Measurements from ENCODE around the gene TTF1.

The TTF1 gene

DNA sequence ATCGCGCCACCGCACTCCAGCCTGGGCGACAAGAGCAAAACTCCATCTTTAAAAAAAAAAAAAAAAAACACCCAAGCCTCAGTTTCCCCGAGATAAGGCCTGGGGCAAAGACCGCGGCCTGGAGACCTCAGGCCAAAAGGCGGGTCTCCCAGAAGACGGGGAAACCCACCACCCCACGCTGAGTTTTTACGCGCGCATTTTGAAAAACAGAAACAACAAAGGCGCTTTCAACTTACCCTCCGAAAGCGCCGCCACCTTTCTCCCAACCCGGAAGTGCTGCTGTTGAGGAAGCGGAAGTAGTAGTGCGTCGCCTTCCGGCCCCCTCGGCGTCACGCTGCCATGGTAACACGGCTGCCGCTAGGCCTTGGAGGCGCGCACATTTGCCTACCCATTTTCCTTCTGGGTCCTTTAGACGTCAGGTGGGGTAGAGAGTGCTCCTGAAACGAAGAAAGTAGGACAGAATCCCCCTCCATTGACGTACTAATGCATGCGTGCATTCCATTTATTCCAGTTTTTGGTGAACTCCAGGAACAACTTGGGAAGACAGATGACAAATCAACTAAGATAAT is at the start of gene TTF1:
TSS of gene TTF1 (minus strand) at position 287 of the 569 bp plus-strand sequence. CDS start 4,019 bp downstream, outside the sequence.
- Histone ChIP-seq H3K79me2 (ENCODE audit: insufficient read depth, low read length) (peaks cover 41% of the 10 kb centered on the region), H3K9me2 (replicated peaks; ENCODE audit: low read depth, low read length) (no peaks in the 10 kb centered on the region), H4K20me1 (ENCODE audit: insufficient read depth, low read length, poor library complexity, severe bottlenecking) (peaks cover 30% of the 10 kb centered on the region), H3K4me3 (ENCODE audit: low read length, poor library complexity, severe bottlenecking) (peak within 1 kb of the TSS; percentile 100), H3K36me3 (ENCODE audit: insufficient read depth, low read length) (peaks cover 15% of the 10 kb centered on the region), H2AFZ (ENCODE audit: low read length) (no peak within 1 kb of the TSS), H3K4me1 (ENCODE audit: insufficient read depth, low read length, poor library complexity, severe bottlenecking) (peaks cover 39% of the 10 kb centered on the region), H3F3A (ENCODE audit: low read depth) (peaks cover 9% of the 10 kb centered on the region), H3K27me3 (ENCODE audit: insufficient read depth, low read length, poor library complexity, severe bottlenecking) (peaks cover 7% of the 10 kb centered on the region), H3K9me3 (ENCODE audit: insufficient read depth, low read depth, low read length) (no peaks in the 10 kb centered on the region), H3K9ac (ENCODE audit: low read depth, low read length, poor library complexity, severe bottlenecking) (peak within 1 kb of the TSS; percentile 96), H3K4me2 (ENCODE audit: low read depth, low read length, poor library complexity, severe bottlenecking) (peak within 1 kb of the TSS; percentile 100)
- TF ChIP-seq EZH2phosphoT487 (IDR thresholded peaks at IDR 0.05; ENCODE audit: borderline replicate concordance) (no peak), CTCF (conservative IDR thresholded peaks at IDR 0.05; ENCODE audit: low read length) (no peak)

- no peaks in the 10 kb centered on the region for H4K20me1 ChIP-seq (ENCODE audit: insufficient read depth, low read length, poor library complexity, severe bottlenecking)
- H3K36me3 ChIP-seq (ENCODE audit: insufficient read depth, low read length), result no peaks in the 10 kb centered on the region
- no peaks in the 10 kb centered on the region for H3F3A ChIP-seq (ENCODE audit: low read depth)
- no peaks in the 10 kb centered on the region for H3K4me1 ChIP-seq (ENCODE audit: insufficient read depth, low read length, poor library complexity, severe bottlenecking)
- no peaks in the 10 kb centered on the region for H3K9me2 ChIP-seq (replicated peaks; ENCODE audit: low read depth, low read length)
- no peaks in the 10 kb centered on the region for H3K9me3 ChIP-seq (ENCODE audit: insufficient read depth, low read depth, low read length)
- H3K4me2 ChIP-seq (ENCODE audit: low read depth, low read length, poor library complexity, severe bottlenecking), result no peak overlapping the region
- no peaks in the 10 kb centered on the region for H3K27me3 ChIP-seq (ENCODE audit: insufficient read depth, low read length, poor library complexity, severe bottlenecking)
- TF ChIP-seq CTCF (conservative IDR thresholded peaks at IDR 0.05; ENCODE audit: low read length) (no peak), EZH2phosphoT487 (IDR thresholded peaks at IDR 0.05; ENCODE audit: borderline replicate concordance) (no peak)
- no peak overlapping the region for H3K9ac ChIP-seq (ENCODE audit: low read depth, low read length, poor library complexity, severe bottlenecking)
- H3K4me3 ChIP-seq (ENCODE audit: low read length, poor library complexity, severe bottlenecking), result no peak overlapping the region
- H3K79me2 ChIP-seq (ENCODE audit: insufficient read depth, low read length), result no peaks in the 10 kb centered on the region
- H2AFZ ChIP-seq (ENCODE audit: low read length), result no peak overlapping the region
These were observed 49.6 kb upstream of the TTF1 start for GRCh38 chr9:132456241-132456640.

- no peaks in the 10 kb centered on the region for H4K20me1 ChIP-seq (ENCODE audit: insufficient read depth, low read length, poor library complexity, severe bottlenecking)
- no peaks in the 10 kb centered on the region for H3K4me1 ChIP-seq (ENCODE audit: insufficient read depth, low read length, poor library complexity, severe bottlenecking)
- no peaks in the 10 kb centered on the region for H3K36me3 ChIP-seq (ENCODE audit: insufficient read depth, low read length)
- no peak overlapping the region for H3K9ac ChIP-seq (ENCODE audit: low read depth, low read length, poor library complexity, severe bottlenecking)
- no peak overlapping the region for H2AFZ ChIP-seq (ENCODE audit: low read length)
- H3K27me3 ChIP-seq (ENCODE audit: insufficient read depth, low read length, poor library complexity, severe bottlenecking), result no peaks in the 10 kb centered on the region
- H3K9me2 ChIP-seq (replicated peaks; ENCODE audit: low read depth, low read length), result no peaks in the 10 kb centered on the region
- no peak for TF ChIP-seq CTCF (conservative IDR thresholded peaks at IDR 0.05; ENCODE audit: low read length)
- no peak overlapping the region for H3K4me3 ChIP-seq (ENCODE audit: low read length, poor library complexity, severe bottlenecking)
- H3K9me3 ChIP-seq (ENCODE audit: insufficient read depth, low read depth, low read length), result no peaks in the 10 kb centered on the region
- no peak overlapping the region for H3K4me2 ChIP-seq (ENCODE audit: low read depth, low read length, poor library complexity, severe bottlenecking)
- H3K79me2 ChIP-seq (ENCODE audit: insufficient read depth, low read length), result no peaks in the 10 kb centered on the region
- no peaks in the 10 kb centered on the region for H3F3A ChIP-seq (ENCODE audit: low read depth)
These were observed 44.6 kb upstream of the TTF1 start for GRCh38 chr9:132451276-132451675.
